Measurements from ENCODE around the gene IFT88.
A peak's percentile ranks its signal among the peaks of the same experiment; 100 is the strongest.

The IFT88 gene, protein sequence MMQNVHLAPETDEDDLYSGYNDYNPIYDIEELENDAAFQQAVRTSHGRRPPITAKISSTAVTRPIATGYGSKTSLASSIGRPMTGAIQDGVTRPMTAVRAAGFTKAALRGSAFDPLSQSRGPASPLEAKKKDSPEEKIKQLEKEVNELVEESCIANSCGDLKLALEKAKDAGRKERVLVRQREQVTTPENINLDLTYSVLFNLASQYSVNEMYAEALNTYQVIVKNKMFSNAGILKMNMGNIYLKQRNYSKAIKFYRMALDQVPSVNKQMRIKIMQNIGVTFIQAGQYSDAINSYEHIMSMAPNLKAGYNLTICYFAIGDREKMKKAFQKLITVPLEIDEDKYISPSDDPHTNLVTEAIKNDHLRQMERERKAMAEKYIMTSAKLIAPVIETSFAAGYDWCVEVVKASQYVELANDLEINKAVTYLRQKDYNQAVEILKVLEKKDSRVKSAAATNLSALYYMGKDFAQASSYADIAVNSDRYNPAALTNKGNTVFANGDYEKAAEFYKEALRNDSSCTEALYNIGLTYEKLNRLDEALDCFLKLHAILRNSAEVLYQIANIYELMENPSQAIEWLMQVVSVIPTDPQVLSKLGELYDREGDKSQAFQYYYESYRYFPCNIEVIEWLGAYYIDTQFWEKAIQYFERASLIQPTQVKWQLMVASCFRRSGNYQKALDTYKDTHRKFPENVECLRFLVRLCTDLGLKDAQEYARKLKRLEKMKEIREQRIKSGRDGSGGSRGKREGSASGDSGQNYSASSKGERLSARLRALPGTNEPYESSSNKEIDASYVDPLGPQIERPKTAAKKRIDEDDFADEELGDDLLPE

DNA sequence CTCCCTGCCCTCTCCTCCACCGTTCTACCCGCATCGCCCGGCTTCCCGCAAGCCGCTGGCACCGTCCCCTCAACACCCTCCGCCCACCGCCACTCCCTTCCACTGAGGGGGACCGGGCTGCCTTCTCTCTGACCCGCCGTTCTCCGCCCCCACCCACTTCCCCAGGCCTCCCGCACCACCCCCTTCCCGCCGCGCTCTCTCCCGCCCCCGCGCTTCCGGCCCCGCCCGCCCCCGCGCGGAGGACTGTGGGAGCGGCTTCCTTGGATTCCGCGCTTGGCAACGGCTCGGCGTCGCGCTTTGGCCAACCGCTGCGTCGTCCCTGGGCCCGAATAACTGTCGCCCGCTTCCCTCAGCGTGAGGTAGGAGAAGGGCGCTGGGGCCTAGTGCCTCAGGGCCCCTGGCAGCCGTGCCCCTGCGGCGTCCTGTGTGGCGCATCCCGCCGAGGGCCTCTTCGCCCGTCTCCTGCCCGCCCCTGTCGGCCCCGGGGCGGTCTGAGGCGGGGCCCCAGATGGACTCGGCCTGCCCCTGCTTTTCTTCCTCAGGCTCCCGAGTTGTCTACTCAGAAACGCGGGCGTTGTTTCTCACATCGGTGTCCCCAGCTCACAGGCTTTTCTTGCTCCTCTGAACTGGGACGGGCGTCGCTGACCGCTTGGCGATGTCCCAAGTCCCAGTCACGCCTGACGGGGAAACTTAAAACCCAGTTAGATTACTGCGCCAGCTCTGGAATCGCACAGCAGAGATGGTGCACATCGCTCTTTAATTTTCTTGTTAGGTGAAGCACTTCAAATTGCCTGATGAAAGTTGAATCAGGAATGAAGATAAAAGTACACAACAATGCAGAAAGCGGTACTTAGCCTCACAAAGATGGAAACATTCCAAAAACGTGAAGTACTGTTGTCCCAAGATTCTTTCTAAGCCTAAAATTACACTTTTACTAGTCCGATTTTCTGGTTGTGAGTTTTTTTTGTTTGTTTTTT lies at the start of gene IFT88:
Gene IFT88 (plus strand): TSS at position 260 of the 977 bp plus-strand sequence. CDS start 7,229 bp downstream, outside the sequence.
- peak; percentile 67 for DNase-seq (ENCODE audit: low read depth, low spot score)

DNA sequence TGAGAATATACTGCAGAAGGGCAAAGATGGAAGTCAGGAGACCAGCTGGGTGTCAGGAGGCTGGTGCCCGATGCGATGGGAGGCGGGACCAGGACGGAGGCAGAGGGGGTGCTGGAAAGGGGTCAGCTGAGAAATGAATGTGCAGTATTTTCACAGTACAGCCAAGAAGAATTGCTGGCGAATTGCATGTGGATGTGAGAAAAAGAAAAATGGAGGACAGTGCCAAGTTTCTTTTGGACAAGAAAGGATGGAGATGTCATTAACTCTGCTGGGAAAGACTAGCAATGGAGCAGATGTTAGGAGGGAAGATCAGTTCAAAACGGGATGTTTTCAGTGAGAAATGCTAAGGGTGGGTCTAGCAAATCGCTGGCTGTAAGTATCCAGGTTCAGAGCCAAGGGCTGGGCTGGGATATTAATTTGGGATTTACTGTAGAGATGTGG lies 48.3 kb upstream of the IFT88 start:
- DNase-seq (ENCODE audit: low read depth, low spot score), result no peak

DNA sequence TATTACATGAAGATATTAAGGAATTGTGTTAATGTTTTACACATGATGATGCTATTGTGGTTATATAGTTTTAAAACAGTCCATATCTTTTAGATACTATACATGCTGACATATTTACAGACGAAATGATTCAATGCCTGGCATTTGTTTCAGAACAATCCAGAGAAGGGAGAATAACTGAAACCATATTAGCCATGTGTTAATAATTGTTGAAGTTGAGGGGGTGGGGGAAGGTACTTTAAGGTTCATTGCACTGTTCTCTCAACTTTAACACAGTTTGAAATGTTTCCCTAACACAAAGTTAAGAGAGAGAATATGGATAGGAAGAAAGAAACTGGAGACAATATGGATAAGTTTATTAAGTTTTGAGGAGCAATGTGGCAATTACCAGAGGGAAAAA lies 47.1 kb upstream of the IFT88 start:
- DNase-seq (ENCODE audit: low read depth, low spot score), result no peak

DNA sequence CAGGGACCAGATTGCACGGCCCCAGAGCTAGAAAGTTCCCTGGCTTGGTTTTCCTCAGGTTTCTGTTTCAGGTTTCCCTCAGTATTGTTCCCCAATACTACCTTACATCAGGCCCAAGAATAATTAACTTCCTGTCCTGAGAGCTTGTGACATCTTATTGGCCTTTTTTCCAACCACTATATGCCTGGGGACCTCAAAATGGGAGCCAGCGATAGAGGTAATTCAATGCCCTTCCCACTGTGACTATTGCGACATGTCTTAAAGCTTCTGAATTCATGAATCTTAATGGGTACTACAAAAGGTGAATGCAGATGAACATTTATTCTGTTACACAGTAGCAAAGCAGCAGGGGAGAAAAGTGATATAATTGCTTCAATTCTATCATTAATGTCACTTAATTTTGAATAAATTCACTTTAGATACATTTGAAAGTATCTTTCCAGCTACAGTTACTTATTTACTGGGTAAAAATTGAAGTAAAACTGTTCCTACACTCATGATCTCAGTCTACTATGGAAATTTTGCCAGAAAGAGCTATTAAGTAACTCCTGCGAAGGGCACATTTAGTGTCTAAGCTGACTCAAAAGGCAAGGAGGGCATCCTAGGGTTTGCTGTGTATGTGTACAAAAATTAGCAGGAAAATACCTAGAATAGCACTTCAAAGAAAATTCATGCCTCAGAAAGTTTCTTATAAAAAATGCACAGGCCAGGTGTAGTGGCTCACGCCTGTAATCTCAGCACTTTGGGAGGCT lies 45.4 kb upstream of the IFT88 start:
- DNase-seq (ENCODE audit: low read depth, low spot score), result no peak

DNA sequence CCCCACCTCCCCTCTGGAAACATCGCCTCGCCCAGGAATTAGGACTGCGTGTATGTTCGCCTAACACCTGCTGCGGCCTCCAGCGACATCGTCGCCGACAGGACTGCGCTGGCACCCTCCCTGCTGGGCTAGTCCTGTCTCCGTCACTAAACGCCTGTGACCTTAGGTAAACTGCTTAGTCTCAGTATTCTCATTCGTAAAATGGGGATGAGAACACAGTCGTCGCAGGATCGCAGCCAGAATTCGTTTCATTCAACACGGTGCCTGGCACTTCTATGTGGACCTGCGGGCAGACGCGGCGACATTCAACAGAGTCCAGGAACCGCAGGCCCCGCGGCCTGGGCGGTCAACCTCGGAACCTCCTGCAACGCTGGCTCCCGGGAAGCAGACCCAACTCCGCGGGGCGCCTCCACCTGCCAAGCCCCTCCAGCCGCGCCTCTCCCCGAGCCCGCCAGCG lies 41.8 kb upstream of the IFT88 start:
- DNase-seq (ENCODE audit: low read depth, low spot score), result no peak

DNA sequence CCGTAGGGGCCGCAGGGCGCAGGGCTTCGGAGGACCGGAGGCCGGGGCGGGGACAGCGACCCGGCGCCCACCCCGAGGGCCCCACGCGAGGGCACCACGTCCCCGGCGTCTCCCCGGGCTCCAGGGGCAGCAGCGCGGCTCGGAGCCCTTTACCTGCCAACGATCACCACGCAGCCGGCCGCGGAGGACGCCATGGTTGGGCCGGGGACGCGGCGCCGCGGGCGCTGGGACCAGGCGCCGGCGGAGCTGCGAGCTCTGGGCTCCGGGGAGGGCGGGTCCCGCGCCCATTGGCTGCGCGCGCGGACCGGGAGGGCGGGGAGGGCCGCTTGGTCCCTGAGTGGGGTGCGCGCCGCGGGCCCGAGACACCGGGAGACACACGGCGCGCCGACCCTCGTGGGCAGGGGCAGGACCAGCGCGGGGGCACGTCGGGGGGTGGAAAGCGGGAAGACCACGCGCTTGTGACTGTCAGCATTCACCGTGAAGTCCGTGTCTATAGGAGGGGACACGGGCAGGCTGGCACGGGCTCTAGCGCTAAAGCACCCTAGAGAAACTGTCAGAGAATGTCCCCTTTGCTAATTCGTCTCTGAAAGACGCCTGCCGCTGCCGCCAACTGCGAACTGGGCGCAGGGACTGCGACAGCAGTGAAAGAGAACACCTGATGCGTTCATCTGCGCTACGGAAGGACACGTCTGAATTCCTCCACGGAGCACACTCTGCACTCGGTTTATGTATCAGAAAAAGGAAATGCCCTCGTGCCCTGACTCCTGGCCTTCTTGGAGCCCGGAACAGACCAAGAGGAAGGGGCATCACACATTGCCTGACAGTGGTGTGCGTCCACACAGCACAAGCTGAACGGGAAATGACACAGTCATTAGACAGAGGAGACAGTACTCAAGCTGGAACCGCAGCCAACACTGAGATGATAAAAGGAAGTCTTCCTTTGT lies 41.1 kb upstream of the IFT88 start, which contains the start of gene CRYL1:
Gene CRYL1 (minus strand): TSS at position 257 of the 944 bp plus-strand sequence. CDS start 63 bp downstream, at position 194.
- no peak for DNase-seq (ENCODE audit: low read depth, low spot score)

DNA sequence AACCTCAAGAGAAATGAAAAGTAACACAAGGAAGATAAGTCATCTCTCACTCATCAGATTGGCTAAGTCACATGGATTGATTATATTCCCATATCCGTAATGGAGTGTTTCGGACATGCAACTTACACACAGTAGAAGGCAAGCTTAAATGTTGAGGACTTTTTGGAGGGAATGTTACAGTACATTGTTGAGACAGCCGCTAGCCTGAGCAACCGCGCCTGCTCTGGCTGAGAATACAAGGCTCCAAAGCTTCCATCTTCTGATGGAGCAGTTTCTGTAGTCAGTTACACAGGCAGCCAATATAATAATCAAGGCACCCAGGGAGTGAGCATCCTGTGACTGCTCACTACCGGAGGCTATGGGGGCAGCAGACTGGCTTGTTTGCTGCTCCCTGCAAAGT lies 40.3 kb upstream of the IFT88 start:
- no peak for DNase-seq (ENCODE audit: low read depth, low spot score)

DNA sequence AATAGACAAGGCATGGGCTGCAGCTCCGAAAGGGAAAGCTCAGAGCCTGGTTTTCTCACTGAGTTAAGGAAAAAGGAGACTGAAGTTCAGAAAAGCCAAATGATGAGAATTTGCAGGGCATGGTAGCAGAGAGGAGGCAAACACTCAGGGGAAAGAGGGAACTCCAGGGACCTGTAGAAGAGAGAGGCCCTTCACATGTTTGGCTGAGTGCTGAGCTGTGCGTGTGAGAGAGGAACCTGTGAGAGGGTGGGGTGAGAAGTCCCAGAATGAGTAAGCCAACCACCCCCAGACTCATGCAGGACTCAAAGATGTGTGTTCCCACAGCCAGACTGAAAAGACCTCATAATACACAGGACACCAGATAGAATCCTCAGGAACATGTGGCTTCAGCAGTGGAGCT lies 38.5 kb upstream of the IFT88 start:
- no peak for DNase-seq (ENCODE audit: low read depth, low spot score)

DNA sequence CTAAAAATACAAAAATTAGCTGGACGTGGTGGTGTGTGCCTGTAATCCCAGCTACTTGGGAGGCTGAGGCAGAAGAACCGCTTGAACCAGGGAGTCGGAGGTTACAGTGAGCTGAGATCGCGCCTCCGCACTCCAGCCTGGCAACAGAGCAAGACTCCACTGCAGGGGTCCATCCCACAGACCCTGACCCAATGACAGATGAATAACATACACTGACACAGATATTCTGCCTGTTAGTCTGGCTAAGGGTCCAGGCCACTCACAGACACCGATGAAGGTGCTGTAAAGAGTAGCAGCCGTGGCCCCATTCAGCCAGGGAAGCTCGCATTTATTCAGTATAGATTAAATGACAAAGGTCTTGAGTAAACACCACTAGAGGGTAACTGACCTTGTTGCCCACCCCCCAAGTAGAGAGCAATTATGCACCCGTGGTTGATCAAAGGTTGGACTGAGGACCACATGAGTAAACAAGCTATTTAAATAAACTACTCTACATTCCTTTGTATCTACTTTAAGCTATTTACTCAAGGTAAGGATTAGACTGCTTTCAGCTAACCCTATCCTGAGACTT lies 32.8 kb upstream of the IFT88 start:
- DNase-seq (ENCODE audit: low read depth, low spot score), result no peak

DNA sequence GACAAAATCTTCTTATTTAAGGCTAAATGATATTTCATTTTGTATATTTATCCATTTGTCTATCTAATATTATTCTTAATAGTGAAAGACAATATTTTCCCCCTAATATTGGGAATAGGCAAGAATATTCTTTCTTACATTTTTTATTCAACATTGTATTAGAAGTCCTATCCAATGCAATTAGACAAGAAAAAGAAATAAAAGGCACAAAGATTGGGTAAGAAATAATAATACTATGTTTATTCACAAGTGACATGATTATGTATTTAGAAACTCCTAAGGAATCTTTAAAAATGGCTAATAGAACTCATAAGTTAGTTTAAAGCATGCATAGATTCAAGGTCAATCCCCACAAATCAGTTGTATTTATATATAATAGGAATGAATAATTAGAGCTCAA lies 30.0 kb upstream of the IFT88 start:
- no peak for DNase-seq (ENCODE audit: low read depth, low spot score)

DNA sequence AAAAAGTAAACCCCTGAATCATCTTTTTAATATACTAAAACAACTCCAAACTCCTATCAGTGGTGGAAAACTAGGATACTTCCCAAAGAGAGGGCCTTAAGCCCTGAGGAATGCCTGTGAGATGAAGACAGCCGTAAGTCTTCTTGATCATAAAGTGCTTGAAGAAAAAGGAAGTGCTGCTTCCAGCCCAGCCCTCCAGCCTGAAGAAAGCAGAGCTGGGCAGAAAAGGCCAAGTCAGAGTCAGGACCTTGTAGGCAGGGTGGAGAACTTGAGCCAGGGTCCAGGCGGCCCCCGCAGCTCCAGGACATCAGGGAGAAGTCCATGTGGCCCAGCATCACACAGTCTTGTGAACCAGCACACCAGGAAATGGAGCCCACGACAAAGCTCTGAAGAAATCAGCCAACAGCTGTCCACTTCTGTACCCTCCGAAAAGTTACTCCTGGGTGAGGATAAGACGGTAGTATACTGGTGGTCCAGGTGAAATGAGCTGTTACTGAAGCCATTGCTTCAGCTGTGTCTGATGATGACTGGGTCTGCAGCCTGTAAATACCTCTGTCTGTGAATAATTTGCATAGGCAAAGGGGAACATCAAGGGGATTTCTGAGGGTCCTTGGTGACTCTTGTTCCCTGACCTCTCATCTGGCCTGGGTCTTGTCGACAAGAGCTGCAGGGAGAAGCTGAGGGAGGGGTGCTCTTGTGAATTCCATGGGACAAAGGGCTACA lies 22.6 kb upstream of the IFT88 start:
- DNase-seq (ENCODE audit: low read depth, low spot score), result no peak

DNA sequence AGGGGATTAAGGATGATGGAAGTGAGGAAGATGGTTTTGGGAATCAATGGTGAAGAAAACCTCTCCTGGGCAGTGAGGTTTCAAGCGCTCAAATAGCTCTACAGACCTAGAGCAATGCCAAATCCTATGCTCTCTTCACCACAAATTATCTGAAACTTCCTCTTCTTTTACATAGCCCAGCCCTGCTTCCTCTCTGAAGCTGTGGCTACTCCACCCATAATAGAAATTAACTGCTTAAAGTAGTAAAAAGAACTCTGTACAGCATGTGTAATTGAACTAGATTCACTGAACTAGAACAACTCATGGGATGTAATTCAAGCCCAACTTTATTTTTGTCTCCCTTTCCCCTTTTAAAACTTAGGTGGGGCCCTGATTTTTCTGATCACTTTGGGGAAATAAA lies 20.4 kb upstream of the IFT88 start:
- no peak for DNase-seq (ENCODE audit: low read depth, low spot score)

DNA sequence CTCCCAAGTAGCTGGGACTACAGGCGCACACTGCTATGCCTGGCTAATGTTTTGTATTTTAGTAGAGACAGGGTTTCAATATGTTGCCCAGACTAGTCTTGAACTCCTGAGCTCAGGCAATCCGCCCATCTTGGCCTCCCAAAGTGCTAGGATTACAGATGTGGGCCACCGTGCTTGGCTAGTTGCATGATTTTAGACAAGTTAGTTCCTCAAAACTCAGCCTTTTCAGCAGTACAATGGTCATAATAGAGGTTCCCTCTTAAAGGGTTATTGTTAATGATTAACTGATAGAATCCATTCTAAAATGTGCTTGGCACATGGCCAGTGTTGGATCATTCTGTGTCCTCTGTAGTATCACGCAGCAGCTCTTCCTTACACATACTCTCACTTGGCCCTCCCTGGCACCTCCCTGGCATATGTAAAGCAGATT lies 19.5 kb upstream of the IFT88 start:
- DNase-seq (ENCODE audit: low read depth, low spot score), result no peak

DNA sequence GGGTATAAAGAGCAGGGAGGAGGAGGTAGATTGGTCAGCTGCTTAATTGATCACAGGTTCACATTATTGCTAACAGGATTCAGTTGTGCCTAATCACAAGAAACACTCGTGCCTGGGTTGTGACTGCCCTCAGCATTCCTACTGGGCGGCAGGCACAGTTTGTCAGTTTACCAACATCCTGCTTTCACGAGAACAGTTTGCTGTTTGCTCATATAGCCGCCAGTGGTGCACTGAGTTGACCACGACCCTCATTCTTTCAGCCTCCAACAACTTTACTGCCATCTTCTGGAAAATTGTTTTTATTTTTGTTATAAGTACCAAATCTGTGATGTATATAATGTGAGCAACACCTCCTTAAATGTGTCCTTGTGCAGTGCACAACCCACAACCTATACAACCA lies 16.2 kb upstream of the IFT88 start:
- no peak for DNase-seq (ENCODE audit: low read depth, low spot score)

DNA sequence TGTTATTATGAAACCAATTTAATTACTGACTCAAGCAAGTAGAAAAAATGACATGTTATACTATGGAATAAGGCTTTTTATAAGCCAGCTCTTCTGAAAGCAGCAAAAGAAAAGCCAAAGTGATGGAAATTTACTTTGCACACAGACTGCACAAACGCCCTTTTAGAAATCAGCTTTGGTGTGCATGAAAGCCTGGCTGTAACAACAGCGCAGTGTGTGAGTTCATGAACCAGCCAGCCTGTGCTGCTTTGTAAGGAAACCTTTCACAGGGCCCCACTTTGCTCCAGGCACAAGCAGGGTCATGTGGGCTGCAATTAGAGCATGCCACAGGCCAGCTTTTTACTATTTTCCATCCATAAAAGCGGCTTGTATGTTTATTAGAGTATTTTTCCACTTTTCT lies 13.6 kb upstream of the IFT88 start:
- no peak for DNase-seq (ENCODE audit: low read depth, low spot score)

DNA sequence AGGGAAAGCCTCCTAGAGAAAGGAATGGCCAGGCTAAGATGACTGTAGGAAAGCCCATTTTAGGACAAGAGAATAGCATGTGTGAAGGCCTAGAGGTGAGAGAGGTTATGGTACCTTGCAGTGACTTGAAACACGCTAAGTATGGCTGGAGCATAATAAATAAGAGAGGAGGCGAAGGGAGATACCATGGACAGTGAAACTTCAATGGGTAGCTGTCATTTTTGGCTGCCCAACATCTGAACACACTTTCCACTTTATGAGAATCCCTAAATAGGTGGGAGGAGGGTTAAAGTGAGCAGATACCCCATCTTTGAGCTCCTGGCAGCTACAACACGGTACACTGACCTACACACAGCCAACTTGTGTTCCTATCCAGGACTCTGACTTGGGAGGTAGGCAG lies 8.0 kb upstream of the IFT88 start:
- no peak for DNase-seq (ENCODE audit: low read depth, low spot score)

DNA sequence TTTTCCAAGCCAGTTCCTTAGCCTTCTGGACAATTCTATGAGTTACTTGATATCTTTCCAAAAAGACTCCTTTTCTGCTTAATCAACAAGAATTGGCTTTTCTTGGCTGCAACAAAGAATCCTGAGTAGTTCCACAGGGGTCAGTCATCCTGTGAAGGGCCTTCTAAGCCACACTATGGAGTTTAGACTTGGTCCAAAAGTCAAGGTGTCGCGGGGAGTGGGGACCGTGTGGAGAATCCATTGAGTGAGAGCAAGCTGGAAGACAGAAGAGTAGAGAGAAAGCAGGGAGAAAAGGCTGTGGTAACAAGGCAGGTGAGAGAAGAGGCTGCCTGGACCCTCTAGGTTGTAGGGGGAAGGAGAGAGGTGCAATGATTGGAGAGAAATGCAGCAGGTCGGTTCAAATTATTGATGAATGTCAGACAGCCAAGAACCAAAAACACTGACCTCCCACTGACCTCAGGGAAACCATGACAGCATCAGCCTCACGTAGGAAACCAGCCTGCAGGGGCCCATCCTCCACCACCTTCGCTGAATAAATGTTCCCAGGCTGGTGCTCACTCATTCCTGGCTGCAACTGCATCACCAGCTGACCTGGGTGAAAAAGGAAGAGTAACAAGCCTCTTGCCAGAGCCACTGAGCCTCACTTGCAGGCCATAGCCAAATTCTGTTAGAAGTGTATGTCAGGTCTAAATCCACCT lies 7.1 kb upstream of the IFT88 start:
- no peak for DNase-seq (ENCODE audit: low read depth, low spot score)

DNA sequence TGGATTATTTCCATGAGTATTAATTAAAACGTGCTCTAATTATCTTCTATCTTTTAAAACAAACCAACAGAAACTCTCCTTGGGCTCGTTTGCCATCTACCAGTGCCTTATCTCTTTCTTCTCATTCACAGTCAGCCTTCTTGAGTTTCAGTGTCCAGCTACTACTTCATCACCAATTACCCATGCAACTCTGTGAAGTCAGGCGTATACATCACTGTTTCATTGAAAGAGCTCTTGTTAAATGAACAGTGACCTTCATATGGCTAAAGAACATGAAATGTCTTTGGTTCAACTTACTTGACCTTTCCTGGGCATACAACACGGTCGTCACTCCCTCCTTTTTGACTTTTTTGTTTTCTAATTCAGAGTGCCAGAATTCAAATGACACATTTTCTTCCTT lies 5.2 kb upstream of the IFT88 start:
- no peak for DNase-seq (ENCODE audit: low read depth, low spot score)

All from brain pericyte (primary cell).